Esophagus muscularis mucosa (tissue), 4 donors: ENCODE measurements around the gene ARX. TPM values are rescaled to one million over a fixed set of nuclear protein-coding genes. Genes with fewer than 3 reads are reported as not detected.

Source experiments
- DNase-seq: peaks from one replicate; pipeline ENCODE4 v3.0.0-alpha.2; 2017; ENCODE audit errors: extremely low spot score
- H3K27ac ChIP-seq, 4 donors: fragments of 200-600 bp; sonication (generic); replicated peaks in 1 of 4; 1 replicate in 3 of 4; 2 replicates in 1 of 4; pipeline ENCODE4 v1.5.1; 2016 to 2019; ENCODE audit warnings: mild to moderate bottlenecking in 1 of 4
- H3K27me3 ChIP-seq, 4 donors: fragments of 200-600 bp; sonication (generic); one replicate each; pipeline versions ENCODE4 v1.5.1 to v1.6.0; 2016 to 2019
- H3K36me3 ChIP-seq, 4 donors: fragments of 200-600 bp; sonication (generic); one replicate each; pipeline ENCODE4 v1.5.1; 2016 to 2019
- H3K4me1 ChIP-seq, 4 donors: fragments of 200-600 bp; sonication (generic); one replicate each; pipeline ENCODE4 v1.5.1; 2016 to 2019
- H3K4me3 ChIP-seq, 4 donors: fragments of 200-600 bp; sonication (generic); 1 replicate in 2 of 4; 2 replicates in 2 of 4; pipeline ENCODE4 v1.5.1; 2016 to 2019; ENCODE audit warnings: mild to moderate bottlenecking in 4 of 4, moderate library complexity in 1 of 4
- H3K9me3 ChIP-seq, 4 donors: fragments of 200-600 bp; sonication (generic); 1 replicate in 3 of 4; 2 replicates in 1 of 4; pipeline ENCODE4 v1.5.1; 2016 to 2019
- CTCF ChIP-seq, 3 experiments: fragments of 200-600 bp in 2 of 3; fragments of 450-650 bp in 1 of 3; sonication (generic) in 2 of 3; IDR thresholded peaks; one replicate each; pipeline ENCODE4 v1.5.1; 2017 to 2019; ENCODE audit warnings: antibody characterized with exemption in 3 of 3, mild to moderate bottlenecking in 2 of 3, moderate library complexity in 1 of 3
- EP300 ChIP-seq: sonication (generic); formaldehyde crosslinking; IDR thresholded peaks from one replicate; pipeline ENCODE4 v1.6.1; 2017; ENCODE audit warnings: antibody characterized with exemption
- POLR2A ChIP-seq: fragments of 450-650 bp; IDR thresholded peaks from one replicate; pipeline ENCODE4 v1.6.1; 2017; ENCODE audit warnings: antibody characterized with exemption, moderate library complexity, mild to moderate bottlenecking, low read depth
- POLR2AphosphoS5 ChIP-seq, 2 donors: sonication (generic); formaldehyde crosslinking; IDR thresholded peaks; one replicate each; pipeline ENCODE4 v1.6.1; 2017; ENCODE audit warnings: antibody characterized with exemption in 2 of 2
- WGBS: methylation state at CpG from one replicate; pipeline ENCODE4 v1.1.5; 2018; 5-methylcytosine and 5-hydroxymethylcytosine counted together
- intact Hi-C: fragments of 100-400 bp; cut with DNase I; formaldehyde crosslinking; loops from one replicate; pipeline ENCODE4 v1.15.1; 2023
- total RNA-seq, 4 donors: library from RNA; depleted of rRNA; stranded (reverse); fragments of >200 nt; gene quantifications; one replicate each; pipeline versions ENCODE4 v1.1.0 to v1.2.1, GENCODE V29; 2016

ARX gene
- total RNA-seq, 4 donors from 2014 or later = not detected

DNA sequence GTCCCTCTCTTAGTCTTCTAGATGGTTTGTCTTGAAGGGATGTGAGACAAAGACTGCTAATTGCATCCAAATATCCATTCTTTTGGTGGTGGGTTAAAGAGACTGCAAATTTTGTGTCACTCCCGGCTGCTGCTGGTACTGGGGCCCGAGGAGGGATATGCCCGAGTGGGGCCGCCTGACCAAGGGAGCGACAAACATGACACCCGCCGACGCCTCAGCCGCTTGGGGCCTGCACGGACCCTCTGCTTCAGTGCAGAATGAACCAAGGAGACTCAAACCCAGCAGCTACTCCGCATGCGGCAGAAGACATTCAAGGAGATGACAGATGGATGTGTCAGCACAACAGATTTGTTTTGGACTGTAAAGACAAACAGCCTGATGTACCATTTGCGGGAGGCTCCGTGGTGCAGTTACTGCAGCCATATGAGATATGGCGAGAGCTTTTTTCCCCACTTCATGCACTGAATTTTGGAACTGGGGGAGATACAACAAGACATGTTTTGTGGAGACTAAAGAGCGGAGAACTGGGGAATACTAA lies 13.6 kb upstream of the ARX start:
- no peak for DNase-seq
- Histone ChIP-seq H3K9me3 (no peaks in the 10 kb centered on the region), H3K36me3 (no peaks in the 10 kb centered on the region), H3K27ac (no peak overlapping the region), H3K27me3 (no peaks in the 10 kb centered on the region), H3K4me3 (no peak overlapping the region), H3K4me1 (no peaks in the 10 kb centered on the region)
- TF ChIP-seq POLR2A (no peak), EP300 (no peak), CTCF (IDR thresholded peaks at IDR 0.05) (no peak), POLR2AphosphoS5 (IDR thresholded peaks at IDR 0.05) (no peak)
- intact Hi-C loops = no loop called here
- WGBS = 78% methylated on average over 8 of the region's 16 CpGs

DNA sequence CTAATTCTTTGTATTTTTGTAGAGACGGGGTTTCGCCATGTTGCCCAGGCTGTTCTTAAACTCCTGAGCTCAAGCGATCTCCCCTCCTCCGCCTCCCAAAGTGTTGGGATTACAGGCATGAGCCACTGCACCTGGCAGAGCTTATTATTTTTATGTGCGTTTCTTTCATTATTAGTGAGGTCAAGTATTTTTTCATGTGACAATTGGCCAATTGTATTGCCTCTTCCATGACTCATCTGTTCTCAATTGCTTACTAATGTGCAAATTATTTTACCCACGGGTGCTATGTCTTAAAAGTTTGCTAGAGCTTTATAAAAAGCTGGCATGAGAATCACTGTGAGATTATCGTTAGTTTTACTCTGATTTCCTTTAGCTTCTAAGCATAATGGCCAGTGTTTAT lies 13.0 kb upstream of the ARX start:
- no peak for TF ChIP-seq POLR2AphosphoS5 (IDR thresholded peaks at IDR 0.05)
- TF ChIP-seq POLR2A = no peak
- TF ChIP-seq CTCF (IDR thresholded peaks at IDR 0.05) = no peak
- TF ChIP-seq EP300 = no peak
- H3K9me3 ChIP-seq = no peaks in the 10 kb centered on the region
- intact Hi-C loops = no loop called here
- no peak for DNase-seq
- H3K4me1 ChIP-seq = no peaks in the 10 kb centered on the region
- no peaks in the 10 kb centered on the region for H3K36me3 ChIP-seq
- no peak overlapping the region for H3K27ac ChIP-seq
- WGBS = 64% methylated on average over 7 of the region's 7 CpGs
- peaks cover 0 to under 1% (median 0%) of the 10 kb centered on the region in 4 donors for H3K27me3 ChIP-seq
- H3K4me3 ChIP-seq = no peak overlapping the region

GRCh38 chrX:25026576-25026975 lies 10.8 kb upstream of the ARX start:
- intact Hi-C loops = no loop called here
- H3K4me3 ChIP-seq = no peak overlapping the region
- H3K27me3 ChIP-seq = peaks cover 0 to 22% (median 13%) of the 10 kb centered on the region in 4 donors
- H3K9me3 ChIP-seq = no peaks in the 10 kb centered on the region
- H3K36me3 ChIP-seq = no peaks in the 10 kb centered on the region
- WGBS = 48% methylated on average over 6 of the region's 6 CpGs
- peaks cover 0 to 4% (median 0%) of the 10 kb centered on the region in 4 donors for H3K4me1 ChIP-seq
- H3K27ac ChIP-seq = no peak overlapping the region
- TF ChIP-seq POLR2AphosphoS5 (IDR thresholded peaks at IDR 0.05) (no peak), POLR2A (no peak), CTCF (IDR thresholded peaks at IDR 0.05) (no peak), EP300 (no peak)
- DNase-seq = no peak

- Histone ChIP-seq H3K27ac (no peak overlapping the region), H3K4me3 (no peak overlapping the region), H3K27me3 (peaks cover 0 to 32% (median 22%) of the 10 kb centered on the region in 4 donors), H3K4me1 (peaks cover under 1 to 12% (median 6%) of the 10 kb centered on the region in 4 donors), H3K36me3 (no peaks in the 10 kb centered on the region), H3K9me3 (no peaks in the 10 kb centered on the region)
- DNase-seq = no peak
- intact Hi-C loops = no loop called here
- whole genome bisulfite sequencing = 68% methylated on average over 2 of the region's 2 CpGs
- no peak for TF ChIP-seq EP300
- no peak for TF ChIP-seq CTCF (IDR thresholded peaks at IDR 0.05)
- TF ChIP-seq POLR2AphosphoS5 (IDR thresholded peaks at IDR 0.05) = no peak
- TF ChIP-seq POLR2A = no peak
Observed at GRCh38 chrX:25025615-25026014, 9.8 kb upstream of the ARX start.

DNA sequence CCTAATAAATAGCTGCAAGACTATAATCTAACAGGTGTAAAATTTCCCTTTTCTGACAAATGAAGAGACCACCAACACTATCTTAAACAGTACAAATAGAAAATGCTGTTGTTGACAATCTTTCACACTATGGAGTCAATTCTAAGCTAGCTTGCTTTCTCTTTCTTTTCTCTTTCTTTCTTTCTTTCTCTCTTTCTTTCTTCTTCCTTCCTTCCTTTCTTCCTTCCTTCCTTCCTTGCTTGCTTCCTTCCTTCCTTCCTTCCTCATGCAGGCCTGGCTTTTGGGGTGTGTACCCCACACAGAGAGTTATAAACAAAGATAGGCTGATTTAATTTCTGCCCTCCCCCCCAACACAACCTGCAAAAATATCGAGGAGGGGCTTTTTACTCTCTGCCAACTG lies 8.1 kb upstream of the ARX start:
- H3K27me3 ChIP-seq = peaks cover 3 to 49% (median 35%) of the 10 kb centered on the region in 4 donors
- intact Hi-C loops = no loop called here

More for the DNA sequence above, 8.1 kb upstream of the ARX start:
- TF ChIP-seq EP300 (no peak), CTCF (IDR thresholded peaks at IDR 0.05) (no peak), POLR2AphosphoS5 (IDR thresholded peaks at IDR 0.05) (no peak), POLR2A (no peak)
- no peaks in the 10 kb centered on the region for H3K36me3 ChIP-seq
- no peak for DNase-seq
- H3K4me3 ChIP-seq = no peak overlapping the region
- H3K4me1 ChIP-seq = peaks cover 4 to 15% (median 13%) of the 10 kb centered on the region in 4 donors
- H3K27ac ChIP-seq = no peak overlapping the region
- WGBS = 46% methylated on average over 1 of the region's 1 CpG
- H3K9me3 ChIP-seq = no peaks in the 10 kb centered on the region
